Transverse colon (tissue), 4 donors: Measurements from ENCODE around the gene MAF. TPM values are rescaled to one million over a fixed set of nuclear protein-coding genes. Genes with fewer than 3 reads are reported as not detected.

Experiments
- DNase-seq: peaks from one replicate; pipeline ENCODE4 v3.0.0-alpha.2; 2019
- H3K27ac ChIP-seq, 4 donors: fragments of 200-600 bp; sonication (generic); 2 replicates each; pipeline ENCODE4 v1.5.1; 2016 to 2018; ENCODE audit warnings: inconsistent platforms in 4 of 4
- H3K27me3 ChIP-seq: fragments of 200-600 bp; sonication (generic); 2 replicates; pipeline ENCODE4 v1.5.1; 2017; ENCODE audit warnings: inconsistent platforms
- H3K36me3 ChIP-seq, 4 donors: fragments of 200-600 bp; sonication (generic); 2 replicates each; pipeline ENCODE4 v1.5.1; 2017 to 2019; ENCODE audit warnings: inconsistent platforms in 4 of 4
- H3K4me1 ChIP-seq, 4 donors: fragments of 200-600 bp; sonication (generic); 2 replicates each; pipeline ENCODE4 v1.5.1; 2017 to 2020; ENCODE audit warnings: inconsistent platforms in 4 of 4
- H3K4me3 ChIP-seq, 4 donors: fragments of 200-600 bp; sonication (generic); 1 replicate in 1 of 4; 2 replicates in 3 of 4; pipeline versions ENCODE4 v1.5.1 to v1.6.1; 2017 to 2019; ENCODE audit warnings: inconsistent platforms in 4 of 4
- H3K9me3 ChIP-seq, 2 donors: fragments of 200-600 bp; sonication (generic); 2 replicates each; pipeline ENCODE4 v1.5.1; 2017 to 2019; ENCODE audit warnings: inconsistent platforms in 2 of 2
- CTCF ChIP-seq, 5 experiments: fragments of 200-600 bp in 3 of 5; fragments of 450-650 bp in 2 of 5; sonication (generic) in 3 of 5; IDR thresholded peaks; 1 replicate in 2 of 5; 2 replicates in 3 of 5; pipeline ENCODE4 v1.5.1; 2016 to 2017; ENCODE audit warnings: antibody characterized with exemption in 5 of 5, inconsistent platforms in 3 of 5, mild to moderate bottlenecking in 2 of 5, moderate library complexity in 1 of 5
- EP300 ChIP-seq: sonication (generic); formaldehyde crosslinking; IDR thresholded peaks from one replicate; pipeline ENCODE4 v1.6.1; 2017; ENCODE audit warnings: antibody characterized with exemption, low read depth
- POLR2A ChIP-seq: fragments of 450-650 bp; IDR thresholded peaks from one replicate; pipeline ENCODE4 v1.6.1; 2016; ENCODE audit warnings: antibody characterized with exemption, mild to moderate bottlenecking, moderate library complexity
- POLR2AphosphoS5 ChIP-seq, 3 donors: sonication (generic); formaldehyde crosslinking; IDR thresholded peaks; one replicate each; pipeline ENCODE4 v1.6.1; 2016; ENCODE audit warnings: antibody characterized with exemption in 3 of 3
- WGBS, 2 donors: methylation state at CpG; one replicate each; pipeline ENCODE4 v1.1.5; 2018; ENCODE audit warnings: low coverage in 1 of 2; 5-methylcytosine and 5-hydroxymethylcytosine counted together
- in situ Hi-C, 4 donors: fragments of 200-750 bp; cut with MboI; loops; one replicate each; pipeline versions ENCODE4 v1.15.0 to v1.15.1; 2017; ENCODE audit warnings: low sequenced_read_pairs in 3 of 4, low pct_ligation_motif_present in 1 of 4, low pct_unique_long_range_greater_than_20kb in 1 of 4
- intact Hi-C: fragments of 100-400 bp; cut with DNase I; formaldehyde crosslinking; loops from one replicate; pipeline ENCODE4 v1.15.1; 2023; ENCODE audit warnings: low total_unique reads
- total RNA-seq, 4 donors: library from RNA; depleted of rRNA; stranded (reverse); fragments of >200 nt; gene quantifications; one replicate each; pipeline ENCODE4 v1.1.0, GENCODE V29; 2016

MAF gene
- total RNA-seq, 4 donors from 2014 or later = 8.4 to 25.2 (median 14.0) TPM

- no peak overlapping the region for H3K4me3 ChIP-seq
- no peak for DNase-seq
- no peaks in the 10 kb centered on the region for H3K27me3 ChIP-seq
- intact Hi-C loops (no loop called here), in situ Hi-C loops (loop anchor here in 1 of 4 donors (25.0 kb wide), 2 partner anchors 901 to 1101 kb away; no protein-coding TSS in a partner anchor)
- 73 to 78% methylated on average over 4 of the region's 4 CpGs for WGBS, 2 donors
- H3K36me3 ChIP-seq = no peaks in the 10 kb centered on the region
- H3K27ac ChIP-seq = no peak overlapping the region
- TF ChIP-seq POLR2A (no peak), CTCF (IDR thresholded peaks at IDR 0.05) (no peak), POLR2AphosphoS5 (IDR thresholded peaks at IDR 0.05) (no peak), EP300 (no peak)
- peaks cover 0 to under 1% (median 0%) of the 10 kb centered on the region in 4 donors for H3K4me1 ChIP-seq
- H3K9me3 ChIP-seq = no peaks in the 10 kb centered on the region
These were observed 12.5 kb upstream of the MAF start for GRCh38 chr16:79613009-79613408.

GRCh38 chr16:79612207-79612606, 11.7 kb upstream of the MAF start:
- no peak for DNase-seq
- Histone ChIP-seq H3K4me1 (peaks cover 0 to 7% (median 0%) of the 10 kb centered on the region in 4 donors), H3K27ac (no peak overlapping the region), H3K4me3 (no peak overlapping the region), H3K36me3 (no peaks in the 10 kb centered on the region), H3K27me3 (no peaks in the 10 kb centered on the region), H3K9me3 (no peaks in the 10 kb centered on the region)
- TF ChIP-seq EP300 (no peak), POLR2A (no peak), POLR2AphosphoS5 (IDR thresholded peaks at IDR 0.05) (no peak), CTCF (IDR thresholded peaks at IDR 0.05) (no peak)
- intact Hi-C loops = no loop called here
- in situ Hi-C loops = loop anchor here in 1 of 4 donors (25.0 kb wide), 2 partner anchors 900 to 1100 kb away; no protein-coding TSS in a partner anchor
- 53 to 73% methylated on average over 2 of the region's 2 CpGs for WGBS, 2 donors

- intact Hi-C loops (no loop called here), in situ Hi-C loops (loop anchor here in 1 of 4 donors (25.0 kb wide), 2 partner anchors 898 to 1098 kb away; no protein-coding TSS in a partner anchor)
- no peak overlapping the region for H3K27ac ChIP-seq
- WGBS, 2 donors = 89 to 91% methylated on average over 4 of the region's 4 CpGs
- TF ChIP-seq EP300 (no peak), CTCF (IDR thresholded peaks at IDR 0.05) (no peak), POLR2A (no peak), POLR2AphosphoS5 (IDR thresholded peaks at IDR 0.05) (no peak)
- H3K4me3 ChIP-seq = no peak overlapping the region
- no peaks in the 10 kb centered on the region for H3K36me3 ChIP-seq
- no peak for DNase-seq
- H3K9me3 ChIP-seq = no peaks in the 10 kb centered on the region
- H3K27me3 ChIP-seq = no peaks in the 10 kb centered on the region
- peaks cover 0 to 10% (median 0%) of the 10 kb centered on the region in 4 donors for H3K4me1 ChIP-seq
These were observed 10.2 kb upstream of the MAF start for GRCh38 chr16:79610771-79611170.

- DNase-seq = no peak
- in situ Hi-C loops = loop anchor here in 3 of 4 donors (10.0 to 25.0 kb wide), 3 partner anchors 898 to 1105 kb away; no protein-coding TSS in a partner anchor
These were observed 9.3 kb upstream of the MAF start for GRCh38 chr16:79609861-79610260.

More at GRCh38 chr16:79609861-79610260, 9.3 kb upstream of the MAF start:
- intact Hi-C loops = loop anchor here (10.0 kb wide), 1 partner anchor 1485 kb away; no protein-coding TSS in a partner anchor
- H3K4me1 ChIP-seq = peaks cover 0 to 10% (median 0%) of the 10 kb centered on the region in 4 donors
- no peaks in the 10 kb centered on the region for H3K36me3 ChIP-seq
- H3K27ac ChIP-seq = no peak overlapping the region
- 57 to 68% methylated on average over 6 to 7 of the region's 7 CpGs for whole genome bisulfite sequencing, 2 donors
- no peaks in the 10 kb centered on the region for H3K9me3 ChIP-seq
- no peak overlapping the region for H3K4me3 ChIP-seq
- no peaks in the 10 kb centered on the region for H3K27me3 ChIP-seq
- TF ChIP-seq CTCF (IDR thresholded peaks at IDR 0.05) = no peak
- TF ChIP-seq POLR2A = no peak
- no peak for TF ChIP-seq EP300
- TF ChIP-seq POLR2AphosphoS5 (IDR thresholded peaks at IDR 0.05) = no peak
